Stimulated activated naive CD4-positive, alpha-beta T cell treated with Interleukin-2 at 50 U/mL for 16 hours (primary cell): ENCODE measurements around the gene DKKL1.
A peak's percentile ranks its signal among the peaks of the same experiment; 100 is the strongest.
"Not testable (repeated sequence)": the region's sequence is repeated elsewhere in the genome, so short reads cannot be mapped to it uniquely, and the experiment has no call there.

Source experiments
- DNase-seq: peaks from one replicate; lab custom pipeline; 2025; lab: John Stamatoyannopoulos, UW

The DKKL1 gene

DNA sequence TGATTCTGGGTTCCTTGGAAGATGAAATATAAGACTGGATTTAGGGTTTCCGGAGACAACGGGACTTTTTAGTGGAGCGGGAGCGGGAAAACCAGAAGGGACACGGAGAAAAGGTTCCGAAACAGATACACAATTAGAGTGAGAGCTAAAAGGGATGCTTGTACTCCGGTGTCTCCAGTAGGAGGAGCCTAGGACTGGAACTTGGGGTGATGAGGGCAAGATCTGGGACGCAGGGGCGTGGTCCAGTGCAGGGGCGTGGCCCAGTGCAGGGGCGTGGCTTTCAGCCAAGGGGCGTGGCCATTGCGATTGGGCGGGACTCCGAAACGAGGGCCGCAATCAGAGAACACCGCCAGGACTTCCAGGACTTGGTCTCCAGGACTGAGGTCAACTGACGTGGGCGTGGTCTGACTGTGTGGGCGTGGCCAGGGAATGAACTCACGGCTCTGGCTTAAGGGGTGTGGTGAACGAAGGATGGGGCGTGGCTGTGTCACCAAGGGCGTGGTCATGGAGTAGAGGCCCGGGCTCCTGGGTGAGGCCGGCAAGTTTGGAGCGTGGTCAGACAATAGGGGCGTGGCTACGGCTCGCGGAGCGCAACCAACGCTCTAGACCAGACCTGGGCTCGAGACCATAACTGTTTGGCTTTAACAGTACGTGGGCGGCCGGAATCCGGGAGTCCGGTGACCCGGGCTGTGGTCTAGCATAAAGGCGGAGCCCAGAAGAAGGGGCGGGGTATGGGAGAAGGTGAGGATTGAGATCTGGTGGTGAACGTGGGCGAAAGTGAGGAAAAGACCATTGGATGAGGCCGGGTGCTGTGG lies at the start of gene DKKL1:
DKKL1 (plus strand) TSS at position 610 of the 815 bp plus-strand sequence; CDS start at position 732, 122 bp downstream.
- peak; percentile 42 for DNase-seq

DNA sequence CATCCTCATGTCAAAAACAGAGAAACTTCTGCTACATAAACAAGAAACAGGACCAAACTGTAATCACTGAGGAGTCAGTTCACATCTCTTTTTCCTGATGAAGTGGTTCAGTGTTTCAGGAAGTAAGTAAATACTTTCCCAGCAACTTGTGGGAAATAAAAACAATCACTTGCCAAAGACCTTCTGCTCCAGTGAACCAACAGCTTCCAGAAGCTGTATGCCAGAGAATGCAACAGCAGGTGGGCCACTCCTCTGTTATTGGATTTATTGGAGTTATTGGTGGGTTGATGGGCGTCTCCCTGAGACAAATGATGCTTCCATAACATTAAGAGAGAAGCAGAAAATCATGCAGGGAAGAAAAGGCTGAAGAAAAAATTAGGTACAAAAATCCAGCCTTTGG lies 48.6 kb upstream of the DKKL1 start:
- no peak for DNase-seq

DNA sequence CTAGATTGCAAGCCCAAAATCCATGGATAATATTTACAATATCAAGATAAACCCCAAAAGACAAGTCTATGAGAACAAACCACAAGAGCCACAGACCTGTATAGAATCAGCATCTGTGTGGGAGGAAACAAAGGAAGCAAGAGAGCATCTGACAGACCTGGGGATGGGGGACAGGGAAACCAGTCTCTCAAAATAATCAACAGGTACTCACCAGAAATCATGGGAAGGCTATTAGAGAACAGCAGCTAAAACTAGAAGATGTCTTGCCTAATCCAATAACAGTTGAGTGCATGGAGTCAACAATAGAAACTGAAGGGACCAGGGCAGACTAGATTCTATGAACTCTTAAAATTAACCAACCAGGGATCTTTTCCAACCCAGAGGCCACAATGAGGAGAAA lies 47.4 kb upstream of the DKKL1 start:
- no peak for DNase-seq

DNA sequence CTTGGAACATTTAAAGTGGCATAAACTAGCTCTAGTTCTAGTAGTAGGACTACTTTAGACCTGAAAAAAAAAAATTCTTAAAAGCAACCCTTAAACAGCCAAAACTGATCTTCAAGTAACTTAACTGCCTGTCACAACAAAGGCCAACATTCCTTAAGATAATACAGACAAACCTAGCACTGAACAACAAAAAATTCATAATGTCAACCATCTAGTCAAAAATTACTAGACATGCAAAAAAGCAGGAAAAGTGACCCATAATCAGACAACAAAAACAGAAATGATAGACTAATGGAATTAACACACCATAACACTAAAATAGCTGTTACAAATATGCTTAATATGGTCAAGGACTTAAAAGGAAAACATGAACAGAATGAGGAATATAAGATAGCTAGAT lies 45.4 kb upstream of the DKKL1 start:
- no peak for DNase-seq

DNA sequence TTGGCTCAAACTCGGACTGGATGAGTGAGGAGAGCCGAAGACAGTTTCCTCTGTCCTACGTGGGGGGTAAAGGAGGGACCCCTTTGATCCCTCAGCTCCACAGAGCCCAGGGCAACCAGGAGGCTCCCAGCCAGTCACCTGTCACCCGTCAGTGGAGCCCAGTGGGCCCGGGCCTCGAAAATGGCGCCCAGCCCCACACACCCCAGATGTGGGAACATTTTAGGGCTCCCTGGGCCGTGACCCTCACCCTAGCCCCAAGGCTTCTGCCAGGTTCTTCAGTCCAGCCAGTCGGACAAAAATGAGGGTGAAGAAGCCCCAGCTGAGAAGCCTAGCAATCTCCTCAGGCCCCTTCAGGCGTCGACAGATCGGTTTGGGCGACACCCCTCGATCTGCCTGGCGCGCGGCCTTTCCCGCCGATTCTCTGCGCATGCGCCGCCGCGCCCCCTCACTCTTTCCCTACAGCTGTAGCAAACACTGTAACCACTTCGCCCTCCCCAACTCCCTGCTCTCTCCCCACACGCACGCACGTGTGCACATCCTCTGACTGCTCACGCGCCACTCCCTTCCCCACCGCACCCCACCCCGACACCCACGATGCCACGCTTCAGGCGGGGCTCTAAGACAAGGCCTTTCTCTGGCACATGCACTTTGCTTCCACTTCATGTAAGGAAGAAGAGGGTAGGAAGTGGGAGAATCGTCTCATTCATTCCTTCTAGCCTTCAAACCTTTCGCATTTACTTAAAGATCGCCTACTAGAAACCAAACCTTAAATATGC lies 38.7 kb upstream of the DKKL1 start, which contains the start of gene SLC6A16:
SLC6A16 (minus strand) TSS at position 391 of the 776 bp plus-strand sequence. CDS start 13,844 bp downstream, outside the sequence.
- no peak for DNase-seq

DNA sequence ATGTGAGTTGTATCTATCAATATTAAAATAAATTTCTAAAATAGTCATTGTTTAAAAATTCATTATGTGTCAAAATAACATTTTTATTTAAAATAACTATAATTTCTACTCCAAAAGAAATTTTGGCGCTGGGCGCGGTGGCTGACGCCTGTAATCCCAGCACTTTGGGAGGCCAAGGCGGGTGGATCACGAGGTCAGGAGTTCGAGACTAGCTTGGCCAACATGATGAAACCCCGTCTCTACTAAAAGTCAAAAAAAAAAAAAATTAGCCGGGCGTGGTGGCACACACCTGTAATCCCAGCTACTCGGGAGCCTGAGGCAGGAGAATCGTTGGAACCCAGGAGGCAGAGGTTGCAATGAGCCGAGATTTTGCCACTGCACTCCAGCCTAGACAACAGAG lies 37.9 kb upstream of the DKKL1 start:
- not testable (repeated sequence) for DNase-seq

DNA sequence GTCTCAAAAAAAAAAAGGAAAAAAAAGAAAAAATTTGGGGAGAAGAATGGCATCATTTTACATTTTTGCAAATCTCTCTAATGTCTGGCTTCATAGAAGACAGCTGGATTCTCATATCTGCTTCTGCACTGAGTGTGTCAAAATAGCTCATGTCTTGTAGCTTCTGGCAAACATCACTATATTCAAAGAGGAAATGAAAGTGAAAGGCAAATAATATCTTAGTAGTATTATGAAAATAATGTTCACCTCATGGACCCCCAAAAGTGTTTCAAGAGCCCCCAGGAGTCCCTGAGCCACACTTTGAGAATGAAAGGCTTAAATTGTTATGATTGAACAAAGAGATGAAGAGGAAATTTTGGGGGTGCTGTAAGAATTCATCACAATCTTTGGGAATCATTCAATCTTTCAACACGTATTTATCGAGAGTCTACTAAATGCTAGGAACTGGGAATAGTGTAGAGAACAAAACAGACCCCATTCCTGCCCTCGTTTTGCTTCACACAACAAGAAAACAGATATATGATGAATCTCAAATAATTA lies 37.4 kb upstream of the DKKL1 start:
- no peak for DNase-seq

DNA sequence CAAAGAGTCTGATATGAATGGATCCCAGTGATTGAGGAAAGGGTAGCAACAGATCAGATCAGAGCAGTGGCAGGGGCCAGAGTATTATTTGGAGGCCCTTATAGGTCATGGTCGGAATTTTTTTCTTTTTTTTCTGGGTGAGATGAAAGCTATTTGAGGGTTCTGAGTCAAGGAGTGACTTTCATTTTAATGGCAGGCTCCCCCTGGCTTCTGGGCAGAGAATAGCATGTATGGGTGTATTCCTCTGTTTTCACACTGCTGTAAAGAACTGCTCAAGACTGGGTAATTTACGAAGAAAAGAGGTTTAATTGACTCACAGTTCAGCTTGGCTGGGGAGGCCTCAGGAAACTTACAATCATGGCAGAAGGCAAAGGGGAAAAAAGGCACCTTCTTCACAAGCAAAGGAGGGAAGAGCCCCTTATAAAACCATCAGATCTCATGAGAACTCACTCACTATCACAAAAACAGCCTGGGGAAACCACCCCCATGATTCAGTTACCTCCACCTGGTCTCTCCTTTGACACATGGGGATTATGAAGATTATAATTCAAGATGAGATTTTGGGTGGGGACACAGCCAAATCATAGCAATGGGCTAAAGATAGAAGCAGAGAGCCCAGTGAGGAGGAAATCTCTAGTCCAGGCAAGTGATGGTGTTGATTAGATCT lies 35.7 kb upstream of the DKKL1 start:
- DNase-seq = peak; percentile 34

DNA sequence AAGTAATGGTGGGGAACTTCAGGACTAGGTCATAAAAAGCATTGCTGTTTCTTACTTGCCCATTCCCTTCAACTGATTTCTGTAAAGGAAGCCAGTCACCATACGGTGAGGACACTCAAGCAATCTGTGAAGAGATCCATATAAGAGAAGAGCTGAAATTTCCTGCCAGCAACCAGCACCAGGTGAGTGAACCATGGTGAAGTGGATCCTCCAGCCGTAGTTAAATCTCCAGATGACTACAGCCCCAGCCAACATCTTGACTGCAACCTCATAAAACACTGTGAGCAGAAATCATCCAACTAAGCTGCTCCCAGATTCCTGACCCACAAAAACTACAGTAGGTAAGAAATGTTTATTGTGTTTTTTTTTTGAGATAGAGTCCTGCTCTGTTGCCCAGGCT lies 34.9 kb upstream of the DKKL1 start:
- no peak for DNase-seq

DNA sequence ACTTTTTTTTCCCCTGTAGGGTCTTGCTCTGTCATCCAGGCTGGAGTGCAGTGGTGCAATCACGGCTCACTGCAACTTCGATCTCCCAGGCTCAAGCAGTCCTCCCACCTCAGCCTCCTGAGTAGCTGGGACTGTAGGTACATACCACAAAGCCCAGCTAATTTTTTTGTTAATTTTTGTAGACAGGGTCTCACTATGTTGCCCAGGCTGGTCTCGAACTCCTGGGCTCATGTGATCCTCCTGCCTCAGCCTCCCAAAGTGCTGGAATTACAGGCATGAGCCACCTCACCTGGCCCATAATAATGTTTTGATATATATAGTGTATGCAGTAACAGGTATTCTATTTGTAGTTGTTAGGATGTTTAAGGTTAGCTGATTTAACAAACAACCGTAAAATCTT lies 32.5 kb upstream of the DKKL1 start:
- not testable (repeated sequence) for DNase-seq

DNA sequence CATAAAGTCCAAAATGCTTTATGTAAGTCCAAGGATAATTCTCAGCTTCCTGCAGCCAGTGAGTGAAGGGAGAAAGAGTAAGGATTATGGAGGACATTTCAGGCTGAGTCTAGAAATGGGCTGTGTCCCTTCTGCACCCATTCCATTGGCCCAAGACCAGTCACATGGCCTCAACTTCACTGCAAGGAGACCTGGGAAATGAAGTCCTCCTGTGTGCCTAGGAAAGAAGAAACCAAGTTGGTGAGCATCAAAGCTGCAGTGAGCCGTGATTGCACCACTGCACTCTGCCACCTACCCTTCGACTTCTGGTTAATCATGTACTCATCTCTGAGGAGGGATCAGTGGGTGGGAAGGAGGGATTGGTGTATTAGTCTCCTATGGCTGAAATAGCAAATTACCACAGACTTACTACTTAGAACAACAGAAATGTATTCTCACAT lies 32.0 kb upstream of the DKKL1 start:
- peak; percentile 56 for DNase-seq

DNA sequence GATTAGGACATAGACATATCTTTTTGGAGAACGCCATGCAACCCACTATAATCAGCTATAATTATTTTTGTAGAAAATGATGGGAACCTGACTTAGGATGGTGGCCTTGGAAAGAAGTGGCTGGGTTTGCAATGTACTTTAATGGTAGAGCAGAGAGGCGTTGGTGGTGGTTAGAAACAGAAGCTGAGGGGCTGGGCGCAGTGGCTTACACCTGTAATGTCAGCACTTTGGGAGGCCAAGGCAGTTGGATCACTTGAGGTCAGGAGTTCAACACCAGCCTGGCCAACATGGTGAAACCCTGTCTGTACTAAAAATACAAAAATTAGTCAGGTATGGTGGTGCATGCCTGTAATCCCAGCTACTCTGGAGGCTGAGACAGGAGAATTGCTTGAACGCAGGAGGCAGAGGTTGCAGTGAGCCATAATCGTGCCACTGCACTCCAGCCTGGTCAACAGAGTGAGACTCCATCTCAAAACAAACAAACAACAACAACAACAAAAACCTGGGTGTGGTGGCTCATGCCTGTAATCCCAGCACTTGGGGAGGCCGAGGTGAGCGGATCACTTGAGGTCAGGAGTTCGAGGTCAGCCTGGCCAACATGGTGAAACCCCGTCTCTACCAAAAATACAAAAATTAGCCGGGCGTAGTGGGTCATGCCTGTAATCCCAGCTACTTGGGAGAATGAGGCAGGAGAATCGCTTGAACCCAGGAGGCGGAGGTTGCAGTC lies 30.8 kb upstream of the DKKL1 start:
- not testable (repeated sequence) for DNase-seq

DNA sequence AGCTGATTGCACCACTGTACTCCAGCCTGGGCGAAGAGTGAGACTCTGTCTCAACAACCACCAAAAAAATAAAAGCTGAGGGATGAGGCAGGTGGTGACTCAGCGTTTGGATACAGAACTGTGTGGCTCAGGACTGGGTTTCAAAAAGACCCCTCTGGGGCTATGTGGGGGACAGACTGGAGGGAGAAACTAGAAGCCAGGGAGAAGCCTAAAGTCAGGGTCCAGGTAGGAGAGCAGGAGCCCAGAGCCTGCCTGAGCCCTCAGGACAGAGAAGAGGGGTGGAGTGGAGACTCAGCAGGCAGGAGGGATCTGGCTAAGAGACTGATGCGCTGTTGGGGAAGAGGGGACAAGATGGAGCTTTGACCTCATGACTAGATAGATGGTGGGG lies 30.3 kb upstream of the DKKL1 start:
- DNase-seq = no peak

DNA sequence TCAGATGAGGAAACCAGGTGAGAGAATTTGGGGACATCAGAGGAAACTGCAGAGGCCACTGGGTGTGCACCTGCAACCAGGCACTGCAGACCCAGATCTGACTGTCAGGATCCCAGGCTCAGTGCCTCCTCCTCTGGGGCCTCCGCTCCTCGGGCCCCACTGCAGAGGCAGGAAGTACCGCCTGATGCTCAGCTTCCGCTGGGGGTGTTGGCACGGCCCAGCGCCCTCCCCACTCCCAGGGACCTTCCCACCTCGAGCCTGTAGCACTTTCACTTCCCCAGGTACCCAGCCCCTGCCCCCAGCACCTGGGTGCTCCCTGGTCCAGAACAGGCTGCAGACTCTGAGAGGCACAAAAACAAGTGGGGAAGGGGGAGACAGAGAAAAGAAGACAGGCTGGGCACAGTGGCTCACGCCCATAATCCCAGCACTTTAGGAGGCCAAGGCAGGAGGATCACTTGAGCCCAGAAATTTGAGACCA lies 29.8 kb upstream of the DKKL1 start:
- peak; percentile 53 for DNase-seq

DNA sequence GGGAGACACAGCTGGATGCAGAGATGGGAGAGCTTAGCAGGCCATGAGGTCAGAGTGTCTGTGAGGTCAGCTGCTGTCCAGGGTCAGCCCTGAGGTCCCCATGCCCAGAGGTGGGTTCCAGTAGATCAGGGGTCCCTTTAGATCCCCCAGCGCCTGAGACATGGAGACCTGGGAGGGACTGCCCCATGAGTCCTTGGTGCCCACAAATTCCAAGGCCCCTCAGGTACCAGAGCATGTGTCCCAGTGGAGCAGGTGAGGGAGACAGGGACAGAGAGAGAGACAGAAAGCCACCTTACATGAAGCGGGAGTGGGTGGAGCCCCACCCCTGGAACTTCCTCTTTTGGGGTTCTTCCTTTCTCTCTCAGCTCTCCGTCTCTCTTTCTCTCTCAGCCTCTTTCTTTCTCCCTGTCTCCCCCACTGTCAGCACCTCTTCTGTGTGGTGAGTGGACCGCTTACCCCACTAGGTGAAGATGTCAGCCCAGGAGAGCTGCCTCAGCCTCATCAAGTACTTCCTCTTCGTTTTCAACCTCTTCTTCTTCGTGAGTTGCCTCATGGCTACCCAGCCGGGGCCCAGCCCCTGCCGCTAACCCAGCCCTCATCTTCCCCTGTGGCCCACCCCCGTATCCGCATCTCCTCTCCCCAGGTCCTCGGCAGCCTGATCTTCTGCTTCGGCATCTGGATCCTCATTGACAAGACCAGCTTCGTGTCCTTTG lies 28.4 kb upstream of the DKKL1 start, which contains the start of gene CD37:
CD37 (plus strand) TSS at position 336 of the 713 bp plus-strand sequence; CDS start at position 471, 135 bp downstream.
- peak; percentile 31 for DNase-seq

DNA sequence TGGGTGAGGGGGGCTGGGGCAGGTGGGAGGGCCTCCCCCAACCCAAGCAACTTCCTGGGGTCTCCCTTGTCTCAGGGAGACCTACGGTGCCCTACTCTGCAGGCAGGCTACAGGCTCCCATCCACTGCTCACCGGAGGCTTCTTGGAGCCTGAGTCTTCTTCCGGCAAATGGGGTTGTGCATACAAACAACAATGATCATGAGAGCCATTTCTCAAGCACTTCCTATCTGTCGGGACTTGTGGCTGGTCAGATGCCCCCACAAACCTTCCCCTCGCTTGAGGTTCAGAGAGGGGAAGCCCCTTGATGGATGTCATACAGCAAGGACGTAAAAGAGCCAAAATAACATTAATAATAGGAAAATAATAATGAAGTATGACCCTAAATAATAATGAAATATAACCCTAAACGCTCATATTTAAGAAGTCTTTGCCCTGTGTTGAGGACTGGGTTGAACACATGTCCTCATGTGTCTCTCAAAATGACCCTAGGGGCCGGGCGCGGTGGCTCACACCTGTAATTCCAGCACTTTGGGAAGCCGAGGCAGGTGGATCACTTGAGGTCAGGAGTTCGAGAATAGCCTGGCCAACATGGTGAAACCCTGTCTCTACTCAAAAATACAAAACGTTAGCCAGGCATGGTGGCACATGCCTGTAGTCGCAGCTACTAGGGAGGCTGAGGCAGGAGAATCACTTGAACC lies 27.7 kb upstream of the DKKL1 start:
- no peak for DNase-seq

DNA sequence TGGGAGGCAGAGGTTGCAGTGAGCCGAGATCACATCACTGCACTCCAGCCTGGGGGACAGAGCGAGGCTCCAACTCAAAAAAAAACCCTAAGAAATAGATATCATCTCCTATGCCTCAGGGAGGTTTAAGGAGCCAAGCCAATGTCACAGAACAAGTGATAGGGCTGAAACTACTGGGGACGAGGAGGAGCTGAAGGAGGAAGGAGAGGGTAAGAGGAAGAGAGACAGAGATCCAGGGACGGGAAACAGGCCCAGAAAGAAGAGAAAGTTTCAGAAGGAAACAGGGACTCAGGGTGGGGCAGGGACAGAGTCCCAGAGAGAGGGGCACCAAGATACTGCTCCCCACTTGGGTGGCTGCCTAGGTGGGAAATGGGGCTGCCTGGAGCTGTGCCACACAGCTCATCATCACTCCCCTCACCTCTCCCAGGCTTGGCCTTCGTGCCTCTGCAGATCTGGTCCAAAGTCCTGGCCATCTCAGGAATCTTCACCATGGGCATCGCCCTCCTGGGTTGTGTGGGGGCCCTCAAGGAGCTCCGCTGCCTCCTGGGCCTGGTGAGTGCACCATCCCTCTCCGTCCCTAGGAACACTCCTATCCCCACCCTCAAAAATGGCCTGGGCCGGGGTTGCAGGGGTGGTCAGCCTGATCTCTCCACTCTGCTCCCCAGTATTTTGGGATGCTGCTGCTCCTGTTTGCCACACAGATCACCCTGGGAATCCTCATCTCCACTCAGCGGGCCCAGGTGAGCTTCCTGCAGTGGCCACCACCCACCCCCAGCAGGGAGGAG lies 27.0 kb upstream of the DKKL1 start:
- DNase-seq = no peak

DNA sequence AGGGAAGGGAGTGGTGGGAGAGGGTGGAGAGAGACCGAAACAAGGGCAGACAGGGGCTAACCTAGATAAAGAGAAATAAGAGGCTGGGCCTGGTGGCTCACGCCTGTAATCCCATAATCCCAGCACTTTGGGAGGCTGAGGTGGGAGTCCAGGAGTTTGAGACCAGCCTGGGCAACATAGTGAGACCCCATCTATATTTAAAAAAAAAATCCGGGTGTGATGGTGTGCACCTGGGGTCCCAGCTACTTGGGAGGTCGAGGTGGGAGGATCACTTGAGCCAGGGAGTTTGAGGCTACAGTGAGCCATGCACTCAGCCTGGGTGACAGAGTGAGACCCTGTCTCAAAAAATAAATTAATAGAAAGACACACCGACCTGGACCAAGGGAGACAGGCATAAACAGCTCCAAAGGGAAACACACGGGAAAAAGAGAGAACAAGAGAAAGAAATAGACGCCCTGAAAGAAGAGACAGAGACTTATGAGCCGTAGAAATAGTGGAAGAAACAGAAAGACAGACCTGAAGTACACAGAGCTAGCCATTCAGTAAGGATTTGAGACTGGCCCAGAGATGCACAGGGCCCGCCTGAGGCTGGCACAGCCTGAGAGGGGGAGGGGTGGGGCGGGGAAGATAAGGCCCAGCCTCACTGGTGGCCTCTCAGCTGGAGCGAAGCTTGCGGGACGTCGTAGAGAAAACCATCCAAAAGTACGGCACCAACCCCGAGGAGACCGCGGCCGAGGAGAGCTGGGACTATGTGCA lies 26.2 kb upstream of the DKKL1 start:
- no peak for DNase-seq
